Uterus (tissue), 4 donors: Measurements from ENCODE around the gene ACADM. TPM values are rescaled to one million over a fixed set of nuclear protein-coding genes. Genes with fewer than 3 reads are reported as not detected.

Experiments
- DNase-seq, 2 donors: peaks; one replicate each; pipeline ENCODE4 v3.0.0-alpha.2; 2019 to 2020
- H3K27ac ChIP-seq, 2 donors: fragments of 200-600 bp; sonication (generic); 1 replicate in 1 of 2; 2 replicates in 1 of 2; pipeline ENCODE4 v1.5.1; 2016 to 2018
- H3K27me3 ChIP-seq, 2 donors: fragments of 200-600 bp; sonication (generic); one replicate each; pipeline ENCODE4 v1.5.1; 2018 to 2019; ENCODE audit warnings: control low read depth in 1 of 2
- H3K36me3 ChIP-seq, 2 donors: fragments of 200-600 bp; sonication (generic); one replicate each; pipeline ENCODE4 v1.5.1; 2019; ENCODE audit warnings: control low read depth in 1 of 2
- H3K4me1 ChIP-seq, 2 donors: fragments of 200-600 bp; sonication (generic); one replicate each; pipeline ENCODE4 v1.5.1; 2018 to 2019; ENCODE audit warnings: control low read depth in 1 of 2
- H3K4me3 ChIP-seq, 2 donors: fragments of 200-600 bp; sonication (generic); 1 replicate in 1 of 2; 2 replicates in 1 of 2; pipeline ENCODE4 v1.5.1; 2018 to 2019; ENCODE audit warnings: mild to moderate bottlenecking in 1 of 2
- H3K9me3 ChIP-seq, 2 donors: fragments of 200-600 bp; sonication (generic); one replicate each; pipeline ENCODE4 v1.5.1; 2019; ENCODE audit warnings: control low read depth in 1 of 2
- POLR2A ChIP-seq, 2 donors: fragments of 450-650 bp; IDR thresholded peaks; one replicate each; pipeline ENCODE4 v1.6.1; 2016; ENCODE audit warnings: antibody characterized with exemption in 2 of 2, mild to moderate bottlenecking in 1 of 2, moderate library complexity in 1 of 2
- intact Hi-C: fragments of 100-400 bp; cut with DNase I; formaldehyde crosslinking; loops from one replicate; pipeline ENCODE4 v1.15.1; 2023; ENCODE audit warnings: low total_unique reads
- total RNA-seq, 4 donors: library from RNA; depleted of rRNA in 3 of 4; stranded (reverse); fragments of >200 nt in 3 of 4; gene quantifications; one replicate each; pipeline versions ENCODE4 v1.1.0 to v1.2.4, GENCODE V29; 2014 to 2023
- TF ChIP-seq, protein P1 (sequence below), 4 experiments: fragments of 200-600 bp in 2 of 4; fragments of 450-650 bp in 2 of 4; sonication (generic) in 2 of 4; IDR thresholded peaks; one replicate each; pipeline ENCODE4 v1.5.1; 2016 to 2019; ENCODE audit warnings: antibody characterized with exemption in 4 of 4, mild to moderate bottlenecking in 2 of 4, moderate library complexity in 1 of 4
- donor health status: DM: yes; HTN: yes; CAD: no.

ACADM gene
- total RNA-seq, 4 donors from 2014 or later = 44.0 to 174 (median 65.4) TPM

DNA sequence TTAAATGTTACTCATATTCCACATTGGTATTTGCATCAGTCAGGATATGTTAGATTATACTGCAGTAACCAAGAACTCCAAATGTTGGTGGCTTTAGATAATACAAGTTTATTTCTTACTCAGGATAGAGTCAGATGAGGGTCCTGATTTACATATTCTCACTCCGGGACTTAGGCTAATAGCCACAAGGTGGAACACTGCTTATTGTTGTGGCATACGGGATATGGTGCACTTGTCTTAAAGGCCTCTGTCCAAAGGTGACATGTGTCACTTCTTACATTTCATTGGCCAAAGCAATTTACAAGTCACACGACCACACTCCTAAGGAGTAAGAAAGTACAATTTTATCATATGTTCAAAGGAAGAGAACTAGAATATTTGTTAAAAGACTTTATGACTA is 28.5 kb upstream of the ACADM start:
- Histone ChIP-seq H3K4me3 (no peak overlapping the region), H3K27me3 (no peaks in the 10 kb centered on the region), H3K4me1 (no peaks in the 10 kb centered on the region), H3K9me3 (no peaks in the 10 kb centered on the region), H3K27ac (no peak overlapping the region), H3K36me3 (no peaks in the 10 kb centered on the region)
- DNase-seq = no peak
- intact Hi-C loops = no loop called here
- TF ChIP-seq POLR2A (IDR thresholded peaks at IDR 0.05) = no peak
- TF ChIP-seq, protein P1, sequence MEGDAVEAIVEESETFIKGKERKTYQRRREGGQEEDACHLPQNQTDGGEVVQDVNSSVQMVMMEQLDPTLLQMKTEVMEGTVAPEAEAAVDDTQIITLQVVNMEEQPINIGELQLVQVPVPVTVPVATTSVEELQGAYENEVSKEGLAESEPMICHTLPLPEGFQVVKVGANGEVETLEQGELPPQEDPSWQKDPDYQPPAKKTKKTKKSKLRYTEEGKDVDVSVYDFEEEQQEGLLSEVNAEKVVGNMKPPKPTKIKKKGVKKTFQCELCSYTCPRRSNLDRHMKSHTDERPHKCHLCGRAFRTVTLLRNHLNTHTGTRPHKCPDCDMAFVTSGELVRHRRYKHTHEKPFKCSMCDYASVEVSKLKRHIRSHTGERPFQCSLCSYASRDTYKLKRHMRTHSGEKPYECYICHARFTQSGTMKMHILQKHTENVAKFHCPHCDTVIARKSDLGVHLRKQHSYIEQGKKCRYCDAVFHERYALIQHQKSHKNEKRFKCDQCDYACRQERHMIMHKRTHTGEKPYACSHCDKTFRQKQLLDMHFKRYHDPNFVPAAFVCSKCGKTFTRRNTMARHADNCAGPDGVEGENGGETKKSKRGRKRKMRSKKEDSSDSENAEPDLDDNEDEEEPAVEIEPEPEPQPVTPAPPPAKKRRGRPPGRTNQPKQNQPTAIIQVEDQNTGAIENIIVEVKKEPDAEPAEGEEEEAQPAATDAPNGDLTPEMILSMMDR (IDR thresholded peaks at IDR 0.05) = no peak

DNA sequence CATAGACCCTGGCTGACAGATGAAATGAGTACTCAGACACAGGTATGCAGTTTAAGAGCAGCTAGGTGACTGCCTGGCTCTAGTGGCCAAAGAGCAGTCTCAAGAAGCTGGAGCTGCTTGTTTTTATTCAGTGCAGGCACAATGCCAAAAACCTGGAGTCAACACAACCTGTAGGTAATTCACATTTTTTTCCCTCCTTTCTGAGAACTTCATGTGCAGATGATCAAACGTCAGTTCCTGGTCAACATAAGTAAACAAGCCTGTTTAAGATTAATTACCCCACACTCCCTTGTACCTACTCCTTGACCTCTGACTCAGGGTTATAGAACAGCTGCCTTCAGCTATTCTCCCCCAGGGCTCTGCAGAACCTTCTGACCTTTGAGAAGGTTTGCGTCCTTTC is 17.3 kb upstream of the ACADM start:
- H3K36me3 ChIP-seq = no peaks in the 10 kb centered on the region
- intact Hi-C loops = no loop called here
- TF ChIP-seq, protein P1 (IDR thresholded peaks at IDR 0.05) = no peak
- no peak for TF ChIP-seq POLR2A (IDR thresholded peaks at IDR 0.05)
- no peak for DNase-seq
- H3K27me3 ChIP-seq = peaks cover 0 to 5% of the 10 kb centered on the region in 2 donors
- no peaks in the 10 kb centered on the region for H3K9me3 ChIP-seq
- H3K27ac ChIP-seq = no peak overlapping the region
- H3K4me3 ChIP-seq = no peak overlapping the region
- H3K4me1 ChIP-seq = no peaks in the 10 kb centered on the region

DNA sequence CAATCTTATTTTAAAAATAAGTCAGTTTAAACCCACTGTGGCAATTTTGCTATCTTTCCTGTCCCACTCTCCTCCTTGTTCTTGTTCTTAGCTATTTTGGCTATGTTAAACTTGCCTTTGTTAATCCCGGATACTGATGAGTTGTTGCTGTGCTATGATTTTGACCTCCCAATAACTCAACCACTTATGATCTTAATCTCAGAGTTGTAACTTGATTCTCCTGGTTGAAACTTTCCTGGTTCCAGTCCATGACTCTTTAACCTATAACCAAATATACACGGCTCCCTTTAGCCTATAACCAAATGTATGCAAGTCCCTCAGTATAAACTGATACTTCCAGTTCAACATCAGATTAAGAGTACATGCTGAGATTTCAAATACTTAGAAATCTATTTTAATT is 15.6 kb upstream of the ACADM start:
- H3K27ac ChIP-seq = no peak overlapping the region
- TF ChIP-seq, protein P1 (IDR thresholded peaks at IDR 0.05) = no peak
- TF ChIP-seq POLR2A (IDR thresholded peaks at IDR 0.05) = no peak
- intact Hi-C loops = no loop called here

DNA sequence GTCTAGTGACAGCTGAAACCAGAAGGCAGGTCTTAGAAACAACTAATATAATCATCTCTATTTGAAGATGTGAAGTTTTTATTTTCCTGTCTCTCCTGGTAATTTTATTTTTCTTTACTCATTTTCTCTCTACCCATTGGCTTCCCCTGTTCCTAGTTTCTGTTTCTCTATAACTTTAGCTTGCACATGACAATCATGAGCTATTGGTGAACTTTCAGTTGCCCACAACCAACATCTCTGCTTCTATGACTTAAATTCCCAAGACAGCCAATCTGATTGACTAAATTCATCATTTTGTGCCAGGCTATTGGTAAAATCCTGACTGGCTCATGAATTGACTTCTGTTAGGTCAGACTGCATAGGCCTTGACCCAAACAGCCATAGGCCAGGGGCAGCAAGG is 13.7 kb upstream of the ACADM start:
- Histone ChIP-seq H3K4me3 (no peak overlapping the region), H3K27me3 (peaks cover 0 to 5% of the 10 kb centered on the region in 2 donors), H3K27ac (no peak overlapping the region), H3K4me1 (no peaks in the 10 kb centered on the region), H3K36me3 (no peaks in the 10 kb centered on the region), H3K9me3 (no peaks in the 10 kb centered on the region)
- DNase-seq = no peak
- intact Hi-C loops = no loop called here
- TF ChIP-seq, protein P1 (IDR thresholded peaks at IDR 0.05) = no peak
- no peak for TF ChIP-seq POLR2A (IDR thresholded peaks at IDR 0.05)

More for the DNA sequence above, 15.6 kb upstream of the ACADM start:
- H3K36me3 ChIP-seq = no peaks in the 10 kb centered on the region
- H3K27me3 ChIP-seq = peaks cover 0 to 5% of the 10 kb centered on the region in 2 donors
- H3K4me1 ChIP-seq = no peaks in the 10 kb centered on the region
- H3K4me3 ChIP-seq = no peak overlapping the region
- no peak for DNase-seq
- H3K9me3 ChIP-seq = no peaks in the 10 kb centered on the region

DNA sequence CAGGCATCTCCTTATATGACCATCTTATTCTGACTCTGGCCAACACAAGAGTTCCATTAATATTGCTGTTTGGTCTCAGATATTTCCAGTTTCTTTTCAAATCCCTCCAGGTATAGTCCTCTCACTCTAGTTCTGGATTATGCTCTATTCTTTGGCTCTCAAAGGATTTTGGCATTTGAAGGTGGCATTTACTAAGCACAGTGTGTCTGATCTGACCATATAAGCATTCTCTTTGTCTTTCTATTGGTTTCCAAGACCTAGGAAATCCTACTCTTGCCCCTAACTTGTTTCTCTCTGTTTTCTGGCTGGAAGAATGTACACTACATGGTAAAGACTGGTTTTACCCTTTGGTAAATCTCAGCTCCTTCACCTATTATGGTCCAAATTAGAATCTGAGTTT is 12.7 kb upstream of the ACADM start:
- no peak overlapping the region for H3K27ac ChIP-seq
- peaks cover 0 to 5% of the 10 kb centered on the region in 2 donors for H3K27me3 ChIP-seq
- H3K9me3 ChIP-seq = no peaks in the 10 kb centered on the region
- H3K4me1 ChIP-seq = no peaks in the 10 kb centered on the region
- DNase-seq = no peak
- intact Hi-C loops = no loop called here
- no peaks in the 10 kb centered on the region for H3K36me3 ChIP-seq
- H3K4me3 ChIP-seq = no peak overlapping the region
- TF ChIP-seq, protein P1 (IDR thresholded peaks at IDR 0.05) = no peak
- TF ChIP-seq POLR2A (IDR thresholded peaks at IDR 0.05) = no peak
